HG03442 (cell line): ENCODE measurements around the gene CLSTN2.

Source experiments
- ATAC-seq: cut with Tn5 transposase; IDR thresholded peaks from one replicate; pipeline ENCODE4 v1.9.1; 2021; ENCODE audit warnings: mild to moderate bottlenecking, moderate library complexity; ENCODE audit not compliant: unreplicated experiment

CLSTN2 gene

GRCh38 chr3:140050396-140050795 is 115.4 kb downstream of the CLSTN2 start:
- no peak for ATAC-seq

GRCh38 chr3:140051019-140051957 is 116.3 kb downstream of the CLSTN2 start:
- no peak for ATAC-seq

GRCh38 chr3:140052771-140053702 is 118.1 kb downstream of the CLSTN2 start:
- ATAC-seq, result no peak

- no peak for ATAC-seq
These were observed 118.8 kb downstream of the CLSTN2 start for GRCh38 chr3:140053794-140054193.

GRCh38 chr3:140055092-140055791 is 120.3 kb downstream of the CLSTN2 start:
- ATAC-seq, result no peak

- no peak for ATAC-seq
These were observed 121.1 kb downstream of the CLSTN2 start for GRCh38 chr3:140056047-140056446.

- no peak for ATAC-seq
These were observed 126.2 kb downstream of the CLSTN2 start for GRCh38 chr3:140061211-140061610.

GRCh38 chr3:140062461-140062860 is 127.5 kb downstream of the CLSTN2 start:
- ATAC-seq, result no peak

- no peak for ATAC-seq
These were observed 132.5 kb downstream of the CLSTN2 start for GRCh38 chr3:140067487-140067886.

- no peak for ATAC-seq
These were observed 133.6 kb downstream of the CLSTN2 start for GRCh38 chr3:140068494-140069017.

- ATAC-seq, result no peak
These were observed 138.5 kb downstream of the CLSTN2 start for GRCh38 chr3:140073278-140074045.

- ATAC-seq, result no peak
These were observed 141.6 kb downstream of the CLSTN2 start for GRCh38 chr3:140076552-140076951.

- no peak for ATAC-seq
These were observed 142.4 kb downstream of the CLSTN2 start for GRCh38 chr3:140077406-140077805.

- ATAC-seq, result no peak
These were observed 143.4 kb downstream of the CLSTN2 start for GRCh38 chr3:140078343-140078742.

- ATAC-seq, result no peak
These were observed 144.0 kb downstream of the CLSTN2 start for GRCh38 chr3:140078940-140079339.

GRCh38 chr3:140081887-140082286 is 146.9 kb downstream of the CLSTN2 start:
- ATAC-seq, result no peak

GRCh38 chr3:140085001-140085400 is 150.0 kb downstream of the CLSTN2 start:
- ATAC-seq, result no peak

- ATAC-seq, result no peak
These were observed 151.7 kb downstream of the CLSTN2 start for GRCh38 chr3:140086642-140087041.

GRCh38 chr3:140088058-140088457 is 153.1 kb downstream of the CLSTN2 start:
- no peak for ATAC-seq

- no peak for ATAC-seq
These were observed 153.5 kb downstream of the CLSTN2 start for GRCh38 chr3:140088513-140088912.
